NCI-H345 (cell line): Measurements from ENCODE around the gene NAPSA.
"Not testable (repeated sequence)": the region's sequence is repeated elsewhere in the genome, so short reads cannot be mapped to it uniquely, and the experiment has no call there.

Experiments used
- DNase-seq: peaks from one replicate; lab custom pipeline; 2025; lab: John Stamatoyannopoulos, UW

Gene NAPSA

DNA sequence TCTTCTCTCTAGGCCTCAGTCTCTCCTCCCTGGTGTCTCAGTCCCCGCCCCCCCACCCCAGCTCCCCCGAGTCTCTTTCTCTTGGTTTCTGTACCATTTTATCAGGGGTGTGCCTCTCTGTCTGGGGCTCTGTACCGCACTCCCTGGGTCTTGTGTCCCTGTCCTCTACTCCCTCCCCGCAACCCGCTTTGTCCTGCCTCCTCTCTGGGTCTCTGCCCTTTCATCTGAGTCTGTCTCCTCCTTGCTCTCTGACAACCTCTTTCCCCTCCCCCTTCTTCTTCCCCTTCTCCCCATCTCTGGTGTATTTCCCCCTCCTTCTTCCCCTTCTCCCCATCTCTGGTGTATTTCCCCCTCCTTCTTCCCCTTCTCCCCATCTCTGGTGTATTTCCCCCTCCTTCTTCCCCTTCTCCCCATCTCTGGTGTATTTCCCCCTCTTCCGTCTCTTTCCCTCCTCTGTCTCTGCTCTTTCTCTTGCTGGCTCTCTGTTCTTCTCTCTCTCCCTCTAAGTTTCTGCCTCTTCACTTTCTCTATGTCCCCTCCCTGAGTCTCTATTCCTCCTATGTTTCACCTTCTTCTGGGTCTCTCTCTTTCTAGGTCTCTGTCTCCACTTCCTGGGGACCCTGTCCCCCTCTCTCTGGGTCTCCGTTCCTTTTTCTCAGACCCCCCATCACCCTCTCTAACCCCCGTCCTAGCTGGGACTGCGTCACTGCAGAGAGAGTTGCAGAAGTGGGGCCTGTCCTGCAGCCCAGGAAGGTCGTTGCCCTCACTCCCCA, 34.0 kb downstream of the NAPSA start:
- no peak for DNase-seq

DNA sequence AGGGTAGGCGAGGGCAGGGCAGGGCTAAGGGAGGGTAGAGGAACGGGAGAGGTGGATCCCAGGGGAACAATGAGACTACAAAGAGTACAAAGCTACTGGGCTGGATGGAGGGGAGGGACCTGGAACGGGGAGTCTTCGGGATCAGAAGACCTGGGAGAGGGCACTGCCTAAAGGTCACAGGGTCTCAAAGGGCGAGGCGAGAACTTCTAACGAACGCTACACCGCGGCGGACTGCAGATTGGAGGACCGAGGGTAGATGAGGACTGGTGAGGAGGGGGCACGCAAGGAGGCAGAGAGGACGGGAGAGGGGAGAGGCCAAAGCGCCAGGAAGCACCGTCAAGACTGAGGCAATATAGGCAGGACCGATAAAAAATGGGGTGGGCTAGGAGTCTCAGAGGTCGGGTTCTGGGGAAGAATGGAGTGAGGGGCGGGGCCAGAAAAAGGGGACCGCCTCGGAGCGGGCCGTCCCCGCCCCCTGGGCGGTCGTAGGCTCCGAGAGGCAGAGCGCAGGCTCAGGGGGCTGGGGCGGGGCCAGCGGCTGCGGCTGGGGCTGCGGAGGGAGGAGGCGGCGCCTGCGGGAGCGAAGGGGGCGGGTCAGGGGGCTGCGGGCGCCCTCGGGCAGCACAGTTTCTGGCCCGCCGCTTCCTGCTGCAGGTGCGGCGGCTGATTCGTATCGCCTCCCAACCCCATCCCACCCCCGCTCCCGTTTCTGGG, 34.9 kb downstream of the NAPSA start:
- peak; percentile 92 for DNase-seq

GRCh38 chr19:50329926-50330294, 35.5 kb downstream of the NAPSA start:
- DNase-seq = not testable (repeated sequence)

DNA sequence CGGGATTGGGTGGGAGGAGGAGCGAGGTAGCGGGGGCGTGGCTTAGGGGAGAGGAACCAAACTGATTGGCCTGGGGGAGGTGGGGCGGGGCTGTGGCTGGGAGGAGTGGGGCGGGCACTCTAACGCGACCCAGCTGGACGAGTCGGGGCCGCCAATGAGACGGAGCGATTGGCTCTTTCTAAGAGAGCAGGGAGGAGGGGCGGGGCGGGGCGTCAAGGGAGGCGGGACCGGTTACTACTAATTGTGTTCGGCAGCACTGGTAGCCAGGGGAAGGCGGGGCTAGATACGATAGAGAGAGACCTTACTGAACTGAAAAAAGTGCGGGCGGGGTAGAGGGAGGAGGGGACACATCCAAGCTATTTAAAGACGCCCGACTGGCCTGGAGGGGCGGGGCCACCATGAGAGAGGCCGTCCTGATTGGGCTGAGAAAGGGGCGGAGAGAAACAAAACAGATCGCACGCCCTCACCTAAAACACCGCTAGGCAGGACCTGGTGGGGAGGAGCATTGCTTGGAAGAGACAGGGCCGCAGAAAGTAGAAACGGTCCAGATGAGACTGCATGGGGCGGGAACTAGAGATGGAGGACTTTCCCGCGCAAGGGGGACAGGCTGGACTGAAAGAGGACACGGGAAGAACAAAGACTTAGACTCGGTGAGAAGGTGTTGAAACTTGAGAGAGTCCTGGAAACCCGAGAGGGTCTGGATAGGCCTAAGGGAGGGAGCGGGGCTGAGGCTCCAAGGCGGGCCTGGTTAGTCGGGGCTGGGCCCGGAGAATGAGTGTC, 36.1 kb downstream of the NAPSA start, which contains the start of gene KCNC3:
KCNC3 (minus strand) TSS at position 232 of the 780 bp plus-strand sequence. CDS start 295 bp downstream, outside the sequence.
- peak; percentile 98 for DNase-seq

DNA sequence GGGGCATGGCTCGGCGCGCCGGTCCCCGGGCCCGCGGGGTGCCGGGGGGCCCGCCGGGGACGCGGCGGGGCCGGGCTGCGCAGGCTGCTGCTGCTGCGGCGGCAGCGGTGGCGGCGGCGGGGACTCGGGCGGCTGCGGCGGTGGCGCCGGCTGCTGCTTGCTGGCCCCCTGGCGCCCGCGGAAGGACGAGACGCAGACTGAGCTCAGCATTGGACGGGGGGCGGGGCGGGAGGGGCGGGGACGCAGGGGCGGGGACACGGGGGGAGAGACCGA, 36.6 kb downstream of the NAPSA start:
- no peak for DNase-seq

GRCh38 chr19:50328224-50328872, 37.1 kb downstream of the NAPSA start:
- peak; percentile 22 for DNase-seq

GRCh38 chr19:50327461-50328223, 37.8 kb downstream of the NAPSA start:
- DNase-seq = no peak

- no peak for DNase-seq
Observed at GRCh38 chr19:50327013-50327412, 38.4 kb downstream of the NAPSA start.

GRCh38 chr19:50326101-50326664, 39.3 kb downstream of the NAPSA start:
- DNase-seq = no peak

DNA sequence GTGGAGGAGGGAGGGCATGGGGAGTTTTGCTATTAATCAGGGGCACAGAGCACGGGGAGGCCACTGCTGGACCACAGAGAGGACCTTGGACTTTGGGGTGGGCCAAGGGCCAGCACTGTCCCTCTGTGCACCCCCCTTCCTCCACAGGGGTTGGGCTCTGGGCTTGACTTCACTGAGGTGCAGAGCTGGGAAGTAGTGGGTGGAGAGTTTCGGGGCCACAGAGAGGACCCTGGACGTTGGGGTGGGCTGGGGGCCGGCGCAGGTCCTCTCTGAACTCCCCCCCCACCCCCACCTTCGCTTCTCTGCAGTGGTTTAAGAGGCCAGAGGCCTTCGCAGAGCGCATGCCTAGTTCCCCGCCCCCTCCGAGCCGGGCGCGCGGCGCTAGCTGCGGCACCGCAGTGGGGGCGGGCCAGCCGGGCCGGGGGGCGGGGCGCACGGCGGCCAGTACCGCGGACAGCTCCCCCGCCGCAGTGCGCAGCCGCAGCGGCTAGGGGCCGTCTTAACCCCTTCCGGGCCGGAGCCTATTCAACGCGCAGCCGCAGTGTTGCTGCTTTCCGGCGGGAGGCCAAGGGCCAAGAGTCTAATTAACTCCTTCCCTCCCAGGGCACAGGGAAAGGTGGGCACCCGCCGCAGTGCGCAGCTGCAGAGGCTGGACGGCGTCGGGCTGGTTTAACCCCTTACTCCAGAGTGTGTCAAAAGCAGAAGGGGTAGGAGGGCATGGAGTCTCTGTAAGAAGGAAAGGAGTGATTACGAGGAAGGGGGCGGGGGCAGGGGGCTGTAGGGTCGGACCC, 39.9 kb downstream of the NAPSA start:
- peak; percentile 90 for DNase-seq

DNA sequence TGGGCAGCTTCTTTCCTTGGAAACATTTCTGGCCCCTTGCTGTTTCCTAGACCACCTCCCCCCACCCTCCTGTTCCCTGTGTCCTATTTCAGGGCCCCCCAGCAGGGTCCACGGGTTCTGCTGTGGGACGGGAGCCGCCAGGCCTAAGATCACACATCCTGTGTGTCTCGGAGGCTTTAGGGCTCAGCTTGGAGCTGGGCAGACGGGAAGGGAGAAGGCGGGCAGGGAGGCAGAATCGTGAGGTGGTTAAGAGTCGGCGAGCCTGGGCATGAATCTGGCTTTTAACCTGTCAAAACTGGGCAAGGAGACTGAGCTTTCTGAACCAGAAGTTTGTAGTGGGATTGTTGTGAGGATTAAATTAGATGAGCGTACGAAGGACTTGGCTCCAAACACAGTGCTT, 41.1 kb downstream of the NAPSA start:
- DNase-seq = no peak

GRCh38 chr19:50323782-50324133, 41.7 kb downstream of the NAPSA start:
- no peak for DNase-seq

- no peak for DNase-seq
Observed at GRCh38 chr19:50322931-50323781, 42.3 kb downstream of the NAPSA start.

DNA sequence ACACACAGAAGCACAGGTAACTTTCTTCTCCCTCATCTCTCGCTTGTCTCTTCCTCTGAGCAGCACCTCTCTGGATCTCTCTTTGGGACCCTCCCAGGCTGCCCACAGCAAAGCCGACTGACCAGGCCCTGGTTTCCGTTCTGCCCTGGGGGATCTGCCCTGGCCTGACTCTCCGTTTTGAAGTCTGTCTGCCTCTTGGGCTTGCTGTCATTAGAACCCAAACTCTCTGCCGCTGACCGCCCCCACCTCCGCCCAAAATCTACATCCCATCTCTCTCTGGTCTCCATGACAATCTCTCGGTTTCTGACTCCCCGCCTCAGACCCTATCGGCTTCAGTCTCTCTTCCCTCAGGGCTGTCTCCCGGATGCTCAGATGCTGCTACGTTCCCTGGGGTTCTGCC, 43.2 kb downstream of the NAPSA start:
- no peak for DNase-seq

DNA sequence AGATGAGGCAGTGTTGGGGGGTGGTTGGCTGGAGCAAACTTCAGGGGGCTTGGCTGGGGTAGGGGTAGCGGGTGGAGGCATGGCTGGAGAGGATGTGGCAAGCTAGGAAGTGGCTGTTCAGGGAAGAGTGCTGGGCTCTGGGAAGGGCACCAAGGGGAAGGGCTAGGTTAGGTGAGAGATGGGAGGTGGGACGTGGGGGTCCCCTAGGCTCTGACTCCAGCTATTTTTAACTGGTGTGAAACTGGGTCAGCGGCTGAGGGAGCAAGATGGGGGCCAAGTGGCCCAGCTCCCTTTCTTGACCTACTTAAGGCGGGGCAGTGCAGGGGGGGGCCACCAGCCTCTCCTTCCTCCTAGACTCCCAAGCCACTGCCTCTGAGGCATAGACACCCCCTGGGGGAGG, 43.6 kb downstream of the NAPSA start:
- DNase-seq = no peak

GRCh38 chr19:50320596-50320995, 44.8 kb downstream of the NAPSA start:
- DNase-seq = no peak

DNA sequence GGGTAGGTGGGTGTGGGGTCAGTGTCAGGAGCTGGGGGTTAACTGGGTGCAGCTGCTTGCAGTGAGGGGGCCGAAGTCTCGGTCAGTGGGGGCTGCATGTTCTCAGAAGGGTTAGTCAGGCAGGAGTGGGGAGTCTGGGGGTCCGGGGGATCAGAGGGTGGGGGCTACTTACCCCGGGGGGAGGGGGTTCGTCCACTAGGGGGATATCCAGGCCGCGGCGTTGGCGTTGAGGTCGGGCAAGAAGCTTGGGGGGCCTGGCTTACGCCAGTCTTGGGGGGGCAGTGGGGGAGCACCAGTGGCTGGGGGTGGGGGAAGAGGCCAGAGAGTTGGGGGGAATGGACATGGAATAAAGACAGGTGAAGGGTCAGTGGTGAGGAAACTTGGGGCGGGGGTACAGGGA, 45.4 kb downstream of the NAPSA start:
- no peak for DNase-seq

GRCh38 chr19:50319156-50319555, 46.3 kb downstream of the NAPSA start:
- DNase-seq = no peak

GRCh38 chr19:50318438-50318837, 47.0 kb downstream of the NAPSA start:
- no peak for DNase-seq

DNA sequence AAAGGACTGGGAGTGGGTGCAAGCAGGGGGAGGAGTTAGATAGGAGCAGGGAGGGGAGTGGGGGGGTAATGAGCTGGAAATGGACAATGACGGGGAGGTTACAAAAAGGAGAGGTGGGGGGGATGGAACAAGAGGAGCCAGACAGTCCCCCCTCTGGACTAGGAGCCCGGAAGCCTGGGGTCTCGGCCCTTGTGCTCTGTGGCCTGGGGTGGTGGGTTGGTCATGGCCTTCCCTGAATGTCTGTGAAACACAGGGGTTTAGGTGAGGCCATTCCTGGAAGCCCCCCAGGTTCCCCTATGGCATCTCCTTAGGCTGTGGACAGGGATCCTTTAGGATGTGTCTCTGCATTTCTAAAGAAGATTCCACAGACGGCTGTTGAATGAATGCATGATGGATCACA, 48.3 kb downstream of the NAPSA start:
- no peak for DNase-seq
